CD4-positive, alpha-beta T cell treated with Interleukin-6 for 4 hours (primary cell): ENCODE data around the gene SARDH.

Experiments used
- DNase-seq: peaks from one replicate; pipeline ENCODE4 v3.0.0-alpha.2; 2020; ENCODE audit warnings: mixed read lengths

The SARDH gene

DNA sequence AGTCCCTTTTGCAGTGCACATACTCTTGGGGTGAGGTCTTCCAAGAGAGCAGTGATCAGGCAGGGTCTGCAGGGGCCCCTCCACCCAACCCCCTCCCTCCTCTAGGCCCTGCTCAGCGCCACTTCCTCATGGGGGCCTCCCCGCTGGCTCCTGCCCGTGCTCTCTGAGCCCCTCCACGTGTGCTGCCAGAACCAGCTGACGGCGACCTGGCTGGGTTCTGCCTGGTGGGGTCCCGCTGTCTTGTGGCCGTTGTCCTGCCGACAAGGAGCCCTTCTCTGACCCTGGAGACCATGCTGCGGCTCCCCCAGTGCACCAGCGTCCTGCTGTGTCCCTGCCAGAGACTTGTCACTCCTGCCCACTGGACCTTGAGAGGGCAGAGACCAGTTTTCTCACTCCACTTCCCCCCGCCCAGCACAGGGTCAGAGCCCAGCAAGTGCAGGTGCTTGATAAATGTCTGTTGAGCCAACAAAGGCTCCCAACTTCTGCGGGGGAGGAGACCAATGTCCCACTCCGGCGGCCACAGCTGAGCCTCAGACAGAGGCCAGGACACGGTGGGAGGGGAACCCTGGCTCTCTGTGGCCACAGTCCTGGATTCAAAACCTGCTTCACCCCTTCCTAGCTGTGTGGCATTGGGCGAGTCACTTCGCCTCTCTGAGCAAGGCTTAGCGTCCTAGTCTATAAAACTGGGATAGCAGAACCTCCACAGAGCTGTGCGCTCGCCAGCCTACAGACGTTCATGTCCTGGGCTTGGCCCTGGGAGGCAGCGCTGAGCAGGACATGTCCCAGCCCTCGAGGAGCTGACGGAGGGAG is 24.8 kb downstream of the SARDH start:
- no peak for DNase-seq

DNA sequence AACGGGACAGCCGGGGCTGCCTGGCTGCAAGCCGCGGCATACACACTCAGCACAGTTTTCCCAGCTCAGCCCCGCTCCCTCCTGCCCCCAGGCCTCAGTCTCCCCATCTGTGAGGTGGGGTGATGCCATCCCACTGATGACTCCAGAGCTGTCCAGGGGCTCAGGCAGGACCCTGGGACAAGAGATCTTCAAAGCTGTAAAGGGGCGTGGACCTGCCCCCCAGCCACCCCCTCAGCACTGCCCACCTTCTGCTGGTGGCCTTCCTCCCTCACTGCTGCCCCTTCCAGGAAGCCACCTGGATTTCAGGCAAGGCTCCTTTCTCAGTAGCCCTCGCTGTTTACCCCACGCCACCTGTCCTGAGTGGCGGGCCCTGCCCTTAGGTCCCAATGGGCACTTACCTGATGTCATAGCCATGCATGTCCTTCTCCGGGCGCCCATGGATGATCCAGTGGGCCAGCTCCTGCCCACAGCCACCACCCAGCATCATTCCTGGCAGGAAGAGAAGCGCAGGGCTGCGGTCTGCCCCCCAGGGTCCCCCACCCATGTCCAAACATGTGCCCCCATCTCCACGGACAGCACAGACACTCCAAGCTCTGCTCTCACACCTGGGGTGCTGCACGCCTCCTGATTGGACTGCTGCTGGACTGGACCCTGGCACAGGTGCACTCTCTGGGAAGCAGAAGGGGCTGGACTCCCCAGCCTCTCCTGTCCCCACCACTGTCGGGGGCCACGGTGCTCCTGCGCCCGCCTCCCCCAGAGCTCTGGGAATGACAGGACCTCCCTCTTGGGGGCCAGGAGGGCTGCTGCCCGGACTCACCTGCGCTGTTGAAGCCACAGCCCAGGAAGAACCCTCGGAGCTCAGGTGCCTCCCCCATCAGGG is 25.7 kb downstream of the SARDH start:
- no peak for DNase-seq

- no peak for DNase-seq
Measured at GRCh38 chr9:133711428-133712220, 26.5 kb downstream of the SARDH start.

GRCh38 chr9:133710661-133711427 is 27.3 kb downstream of the SARDH start:
- DNase-seq, result no peak

DNA sequence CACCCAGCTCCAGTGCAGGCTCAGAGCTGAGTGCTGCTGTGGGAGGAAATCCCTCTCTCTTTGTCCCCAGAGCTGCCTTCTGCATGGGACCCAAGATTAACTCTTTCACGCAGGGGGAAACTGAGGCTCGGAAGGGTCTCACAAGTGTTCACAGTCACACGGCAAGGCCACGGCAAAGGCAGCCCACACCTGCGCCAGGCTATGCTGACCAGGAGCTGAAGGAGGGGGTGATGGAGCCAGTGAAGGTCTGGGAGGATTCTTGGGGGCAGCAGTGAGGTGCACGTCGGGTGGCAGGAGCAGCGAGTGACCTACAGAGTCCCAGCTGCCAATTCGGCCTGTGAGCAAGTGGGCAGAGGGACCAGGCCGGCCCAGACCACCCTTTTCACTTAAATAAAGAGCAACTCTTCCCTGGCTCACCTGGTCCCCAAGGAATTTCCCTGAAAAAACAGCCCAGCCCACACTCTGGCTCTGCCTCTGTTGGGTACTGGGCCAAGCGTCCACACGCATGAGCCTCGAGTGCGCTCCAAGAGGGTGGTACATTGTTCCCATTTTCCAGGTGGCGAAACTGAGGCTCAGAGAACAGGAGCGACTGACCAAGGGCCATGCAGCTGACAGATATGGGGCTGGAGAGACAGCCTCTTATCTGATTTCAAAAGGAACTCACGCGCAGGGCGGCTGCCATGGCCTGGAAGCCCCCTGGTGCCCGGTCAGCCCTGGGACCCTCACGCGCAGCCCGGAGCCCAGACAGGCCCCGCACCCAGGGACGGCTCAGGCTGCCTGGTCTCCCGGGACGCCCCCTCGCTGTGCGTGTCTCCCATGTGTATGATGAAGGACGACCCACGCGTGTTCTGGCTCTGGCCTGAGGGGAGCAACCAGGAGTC is 28.2 kb downstream of the SARDH start:
- no peak for DNase-seq

DNA sequence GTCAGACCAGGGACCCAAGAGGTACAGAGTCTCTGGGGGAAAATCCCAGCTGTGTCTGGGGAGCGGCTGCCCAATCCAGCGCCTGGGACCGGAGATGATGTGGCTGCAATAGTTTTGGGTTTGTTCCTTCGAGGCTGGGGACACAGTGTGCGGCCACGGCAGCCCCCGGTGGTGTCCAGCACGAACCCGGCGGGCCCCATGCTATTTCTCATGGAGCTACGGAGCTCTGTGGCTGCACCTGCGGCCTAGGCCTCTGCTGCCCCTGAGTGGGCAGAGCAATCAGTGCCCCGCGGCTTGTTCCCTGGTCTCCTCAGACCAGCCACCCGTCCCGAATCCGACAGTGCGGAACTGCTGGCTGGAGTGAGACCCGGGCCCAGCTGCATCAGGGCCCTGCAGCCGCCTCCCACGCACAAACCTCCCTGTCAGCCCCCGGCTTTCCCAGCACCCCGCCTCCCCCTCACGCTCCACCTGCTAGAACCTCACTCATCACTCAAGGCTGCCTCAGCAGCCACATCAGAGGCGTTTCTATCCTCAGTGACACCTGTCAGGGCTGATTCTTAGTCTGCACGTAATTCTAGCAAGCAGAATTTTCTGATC is 29.0 kb downstream of the SARDH start:
- DNase-seq, result peak; percentile 88

GRCh38 chr9:133708246-133709014 is 29.7 kb downstream of the SARDH start:
- no peak for DNase-seq

GRCh38 chr9:133707763-133708245 is 30.3 kb downstream of the SARDH start:
- no peak for DNase-seq

DNA sequence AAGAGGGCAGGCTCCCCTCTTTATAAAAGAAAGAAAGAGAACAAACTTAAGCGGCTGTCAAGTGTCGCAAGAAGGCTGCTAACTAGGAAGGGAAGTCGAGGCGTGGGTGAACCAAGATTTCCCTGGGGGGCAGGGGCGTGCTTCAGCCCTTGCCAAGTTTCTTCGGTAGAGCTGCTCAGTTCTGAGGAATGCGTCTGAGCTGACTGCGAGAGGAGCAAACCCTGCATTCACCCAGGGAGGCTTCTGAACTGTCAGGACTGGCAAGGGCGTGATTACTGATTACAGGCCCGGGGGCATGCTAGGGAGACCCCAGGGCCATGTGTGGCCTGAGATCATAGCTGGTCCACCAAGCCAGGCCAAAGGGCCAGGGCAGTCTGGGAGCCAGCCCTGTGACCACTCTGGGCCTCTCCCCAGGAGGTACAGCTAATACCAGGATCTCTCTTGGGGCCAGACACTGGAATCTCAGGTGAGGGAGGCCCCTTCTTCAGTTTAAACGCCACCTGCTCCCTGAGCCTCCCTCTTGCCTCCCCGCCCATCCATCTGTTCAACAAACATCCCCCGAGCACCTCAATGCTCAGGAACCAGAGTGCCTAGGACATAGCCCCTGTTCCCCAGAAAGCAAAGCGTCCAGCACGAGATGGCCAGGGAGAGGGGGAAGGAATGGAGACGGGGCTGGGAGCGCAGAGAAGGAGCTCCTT is 30.9 kb downstream of the SARDH start:
- DNase-seq, result no peak

- no peak for DNase-seq
Measured at GRCh38 chr9:133706307-133707050, 31.7 kb downstream of the SARDH start.

DNA sequence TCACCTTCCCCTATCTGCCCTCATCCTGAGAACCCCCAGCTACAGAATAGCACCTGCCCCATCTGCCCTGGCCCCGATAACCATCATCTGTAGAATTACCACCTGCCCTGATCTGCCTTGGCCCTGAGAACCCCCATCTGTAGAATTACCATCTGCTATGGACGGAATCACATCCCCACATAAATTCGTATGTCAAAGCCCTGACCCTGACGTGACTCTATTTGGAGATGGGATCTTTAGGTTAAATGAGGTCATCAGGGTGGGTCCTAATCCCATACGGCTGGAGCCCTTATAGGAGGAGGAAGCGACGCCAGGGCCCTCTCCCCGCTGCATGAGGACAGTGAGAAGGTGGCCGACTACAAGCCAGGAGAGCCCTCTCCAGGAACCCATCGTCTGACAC is 32.6 kb downstream of the SARDH start:
- no peak for DNase-seq

GRCh38 chr9:133704711-133705181 is 33.4 kb downstream of the SARDH start:
- no peak for DNase-seq

GRCh38 chr9:133703591-133704399 is 34.4 kb downstream of the SARDH start:
- peak; percentile 69 for DNase-seq

- DNase-seq, result no peak
Measured at GRCh38 chr9:133702798-133703590, 35.2 kb downstream of the SARDH start.

DNA sequence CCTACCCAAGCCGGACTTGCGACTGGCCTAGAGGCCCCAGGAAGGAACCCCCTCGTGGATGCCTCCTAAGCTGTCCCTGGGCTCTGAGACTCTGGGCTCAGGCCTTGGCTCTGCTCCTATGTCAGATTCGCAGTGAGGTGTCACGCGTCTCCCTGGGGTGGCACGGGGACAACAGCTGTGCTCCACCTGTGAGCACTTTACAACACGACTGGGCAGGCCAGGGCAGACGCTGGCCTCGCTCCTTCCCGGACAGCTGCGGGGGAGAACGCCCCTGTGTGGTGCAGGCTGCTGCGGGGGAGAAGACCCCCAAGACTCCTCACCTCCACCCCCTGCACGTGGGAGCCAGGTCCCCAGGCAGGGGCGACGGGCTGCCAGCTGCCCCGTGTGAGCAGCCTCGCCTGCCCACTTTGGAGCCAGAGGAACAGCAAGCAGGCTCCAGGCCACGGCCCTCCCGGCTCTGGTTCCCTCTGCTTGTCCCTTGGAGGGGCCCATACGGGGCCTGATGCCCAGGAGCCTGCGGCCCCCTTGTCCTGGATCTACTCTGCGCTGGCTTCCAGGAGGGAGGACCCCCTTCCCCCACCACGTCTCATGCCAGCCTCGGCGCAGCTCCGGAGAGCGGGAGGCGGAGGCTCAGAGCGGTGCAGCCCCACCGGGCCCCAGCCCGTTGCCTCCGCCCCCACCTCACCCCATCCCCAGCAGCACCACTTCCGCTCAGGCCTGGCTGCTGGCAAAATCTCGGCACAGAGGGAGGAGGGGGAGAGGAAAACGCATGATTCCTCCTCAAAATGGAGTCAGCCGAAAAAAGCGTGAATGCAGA is 36.0 kb downstream of the SARDH start:
- peak; percentile 90 for DNase-seq
